Uterus (tissue), 4 donors: ENCODE data around the gene FRMD8. TPM values are rescaled to one million over a fixed set of nuclear protein-coding genes. Genes with fewer than 3 reads are reported as not detected.

Source experiments
- DNase-seq, 2 donors: peaks; one replicate each; pipeline ENCODE4 v3.0.0-alpha.2; 2019 to 2020
- H3K27ac ChIP-seq, 2 donors: fragments of 200-600 bp; sonication (generic); 1 replicate in 1 of 2; 2 replicates in 1 of 2; pipeline ENCODE4 v1.5.1; 2016 to 2018
- H3K27me3 ChIP-seq, 2 donors: fragments of 200-600 bp; sonication (generic); one replicate each; pipeline ENCODE4 v1.5.1; 2018 to 2019; ENCODE audit warnings: control low read depth in 1 of 2
- H3K36me3 ChIP-seq, 2 donors: fragments of 200-600 bp; sonication (generic); one replicate each; pipeline ENCODE4 v1.5.1; 2019; ENCODE audit warnings: control low read depth in 1 of 2
- H3K4me1 ChIP-seq, 2 donors: fragments of 200-600 bp; sonication (generic); one replicate each; pipeline ENCODE4 v1.5.1; 2018 to 2019; ENCODE audit warnings: control low read depth in 1 of 2
- H3K4me3 ChIP-seq, 2 donors: fragments of 200-600 bp; sonication (generic); 1 replicate in 1 of 2; 2 replicates in 1 of 2; pipeline ENCODE4 v1.5.1; 2018 to 2019; ENCODE audit warnings: mild to moderate bottlenecking in 1 of 2
- H3K9me3 ChIP-seq, 2 donors: fragments of 200-600 bp; sonication (generic); one replicate each; pipeline ENCODE4 v1.5.1; 2019; ENCODE audit warnings: control low read depth in 1 of 2
- POLR2A ChIP-seq, 2 donors: fragments of 450-650 bp; IDR thresholded peaks; one replicate each; pipeline ENCODE4 v1.6.1; 2016; ENCODE audit warnings: antibody characterized with exemption in 2 of 2, mild to moderate bottlenecking in 1 of 2, moderate library complexity in 1 of 2
- intact Hi-C: fragments of 100-400 bp; cut with DNase I; formaldehyde crosslinking; loops from one replicate; pipeline ENCODE4 v1.15.1; 2023; ENCODE audit warnings: low total_unique reads
- total RNA-seq, 4 donors: library from RNA; depleted of rRNA in 3 of 4; stranded (reverse); fragments of >200 nt in 3 of 4; gene quantifications; one replicate each; pipeline versions ENCODE4 v1.1.0 to v1.2.4, GENCODE V29; 2014 to 2023
- TF ChIP-seq, protein P1 (sequence below), 4 experiments: fragments of 200-600 bp in 2 of 4; fragments of 450-650 bp in 2 of 4; sonication (generic) in 2 of 4; IDR thresholded peaks; one replicate each; pipeline ENCODE4 v1.5.1; 2016 to 2019; ENCODE audit warnings: antibody characterized with exemption in 4 of 4, mild to moderate bottlenecking in 2 of 4, moderate library complexity in 1 of 4
- donor health status: DM: yes; HTN: yes; CAD: no.

FRMD8 gene
- total RNA-seq, 4 donors from 2014 or later, result 15.9 to 160 (median 41.5) TPM

DNA sequence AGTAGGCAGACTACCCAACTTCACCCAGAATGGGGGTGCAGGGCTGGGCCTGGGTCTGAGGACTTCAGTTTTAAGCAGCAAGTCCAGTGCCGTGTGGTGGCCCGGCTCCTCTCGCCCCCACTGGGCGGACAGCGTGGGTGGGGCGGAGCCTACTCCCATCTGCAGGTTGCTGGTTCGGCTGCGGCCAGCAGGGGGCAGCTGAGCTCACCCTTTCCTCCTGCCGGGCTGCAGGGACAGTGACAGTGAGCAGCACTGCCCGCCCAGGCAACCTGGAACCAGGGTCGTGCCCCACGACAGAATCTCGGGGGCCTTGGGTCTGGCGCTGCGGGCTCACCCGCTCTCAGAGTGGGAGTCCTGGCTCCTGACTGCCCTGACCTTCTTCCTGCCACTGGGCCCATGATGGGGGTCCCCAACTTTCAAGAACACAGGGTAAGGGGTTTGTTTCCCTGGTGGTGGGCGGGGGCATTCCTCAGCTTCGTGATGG, 29.9 kb downstream of the FRMD8 start:
- H3K27ac ChIP-seq, result peak overlapping the region; percentile 98 to 99
- H3K4me3 ChIP-seq, result peak overlapping the region; percentile 22 to 76
- no peaks in the 10 kb centered on the region for H3K27me3 ChIP-seq
- TF ChIP-seq, protein P1, sequence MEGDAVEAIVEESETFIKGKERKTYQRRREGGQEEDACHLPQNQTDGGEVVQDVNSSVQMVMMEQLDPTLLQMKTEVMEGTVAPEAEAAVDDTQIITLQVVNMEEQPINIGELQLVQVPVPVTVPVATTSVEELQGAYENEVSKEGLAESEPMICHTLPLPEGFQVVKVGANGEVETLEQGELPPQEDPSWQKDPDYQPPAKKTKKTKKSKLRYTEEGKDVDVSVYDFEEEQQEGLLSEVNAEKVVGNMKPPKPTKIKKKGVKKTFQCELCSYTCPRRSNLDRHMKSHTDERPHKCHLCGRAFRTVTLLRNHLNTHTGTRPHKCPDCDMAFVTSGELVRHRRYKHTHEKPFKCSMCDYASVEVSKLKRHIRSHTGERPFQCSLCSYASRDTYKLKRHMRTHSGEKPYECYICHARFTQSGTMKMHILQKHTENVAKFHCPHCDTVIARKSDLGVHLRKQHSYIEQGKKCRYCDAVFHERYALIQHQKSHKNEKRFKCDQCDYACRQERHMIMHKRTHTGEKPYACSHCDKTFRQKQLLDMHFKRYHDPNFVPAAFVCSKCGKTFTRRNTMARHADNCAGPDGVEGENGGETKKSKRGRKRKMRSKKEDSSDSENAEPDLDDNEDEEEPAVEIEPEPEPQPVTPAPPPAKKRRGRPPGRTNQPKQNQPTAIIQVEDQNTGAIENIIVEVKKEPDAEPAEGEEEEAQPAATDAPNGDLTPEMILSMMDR (IDR thresholded peaks at IDR 0.05), result peak; percentile 95 to 100 (median 100)
- peak; percentile 43 to 57 for TF ChIP-seq POLR2A (IDR thresholded peaks at IDR 0.05)
- H3K4me1 ChIP-seq, result peaks cover 0 to 7% of the 10 kb centered on the region in 2 donors
- no peaks in the 10 kb centered on the region for H3K36me3 ChIP-seq
- intact Hi-C loops, result loop anchor here (5.0 kb wide), 2 partner anchors 34 to 96 kb away; partner anchors contain the start of gene SLC25A45
- H3K9me3 ChIP-seq, result no peaks in the 10 kb centered on the region
- peak; percentile 93 for DNase-seq

DNA sequence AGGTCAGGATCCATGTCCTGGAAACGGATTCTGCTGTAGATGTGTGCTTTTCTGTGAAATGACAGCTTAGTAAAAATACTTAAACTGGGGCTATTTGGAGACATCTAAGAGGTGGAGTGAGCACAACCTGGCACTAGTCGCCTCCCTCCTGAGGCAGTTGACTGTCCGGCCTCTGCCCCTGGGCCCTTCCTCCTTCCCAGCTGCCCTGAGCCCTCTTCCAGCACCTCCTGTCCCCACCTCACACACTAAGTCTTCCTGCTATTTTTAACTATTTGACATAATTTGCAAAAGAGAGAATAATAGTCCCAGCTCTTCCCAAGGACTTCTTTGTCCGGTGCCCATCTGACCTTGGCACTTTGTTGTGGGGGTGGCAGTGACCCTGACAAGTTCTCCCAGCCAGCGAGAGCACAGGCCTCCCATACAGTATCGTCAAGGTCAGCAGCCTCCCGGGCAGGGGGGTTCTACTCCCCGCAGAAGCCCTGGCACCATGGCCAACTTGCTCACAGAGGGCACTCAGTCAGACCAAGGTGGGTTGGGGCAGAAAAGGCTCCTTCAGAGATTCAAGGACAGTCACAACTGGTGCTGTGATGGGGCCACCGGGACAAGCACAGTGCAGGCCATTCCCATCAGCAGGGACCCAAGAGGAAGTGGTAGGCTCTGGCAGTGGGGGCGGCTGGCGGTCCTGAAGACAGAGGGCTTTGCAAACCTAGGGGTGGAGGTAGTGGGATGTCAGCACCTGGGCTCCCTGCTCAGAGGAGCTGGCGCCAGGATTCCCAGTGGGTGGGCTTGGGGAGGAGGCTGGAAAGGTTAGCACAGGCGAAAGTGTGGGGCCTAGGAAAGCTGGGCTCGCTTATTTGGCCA, 30.6 kb downstream of the FRMD8 start:
- Histone ChIP-seq H3K36me3 (no peaks in the 10 kb centered on the region), H3K27ac (peak overlapping the region; percentile 98 to 99), H3K9me3 (no peaks in the 10 kb centered on the region), H3K4me3 (peak overlapping the region; percentile 22 to 76), H3K4me1 (peaks cover 0 to 7% of the 10 kb centered on the region in 2 donors), H3K27me3 (no peaks in the 10 kb centered on the region)
- peak; percentile 45 to 61 for DNase-seq
- no peak for TF ChIP-seq POLR2A (IDR thresholded peaks at IDR 0.05)
- TF ChIP-seq, protein P1 (IDR thresholded peaks at IDR 0.05), result no peak
- intact Hi-C loops, result loop anchor here (5.0 kb wide), 2 partner anchors 35 to 95 kb away; partner anchors contain the start of gene SLC25A45

DNA sequence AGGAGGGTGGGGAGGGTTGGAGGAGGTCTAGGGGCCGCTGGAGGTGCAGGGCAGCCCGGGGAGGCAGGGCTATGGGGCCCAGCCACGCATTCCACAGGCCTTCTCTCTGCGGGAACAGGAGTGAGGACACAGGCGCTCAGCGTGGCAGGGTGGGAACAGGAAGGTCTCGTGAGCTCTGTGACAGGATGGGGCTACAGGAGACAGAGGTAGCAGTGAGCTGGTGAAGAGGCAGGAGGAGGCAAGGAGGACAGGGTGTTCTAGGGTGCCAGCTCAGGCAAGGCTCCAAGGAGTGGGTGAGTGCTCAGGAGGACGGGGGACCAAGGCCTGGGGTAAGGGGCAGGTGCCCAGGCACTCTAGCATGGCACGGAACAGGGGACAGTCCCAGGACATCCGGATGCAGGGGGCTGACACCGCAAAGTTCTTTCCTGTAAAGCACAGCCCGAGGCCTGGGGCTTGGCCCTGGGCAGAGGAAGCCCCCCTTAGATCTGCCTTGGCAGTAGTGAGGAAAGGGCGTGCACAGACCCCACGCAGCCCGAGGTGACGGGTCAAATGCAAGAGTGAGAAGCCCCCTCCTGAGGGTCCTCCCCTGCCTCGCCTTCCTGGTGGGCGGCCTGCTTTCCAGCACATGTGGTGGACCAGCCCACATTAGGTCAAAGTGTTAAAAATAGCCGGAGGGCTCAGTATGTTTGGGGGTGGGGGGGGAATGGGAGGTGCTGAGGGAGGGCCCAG, 31.4 kb downstream of the FRMD8 start:
- no peaks in the 10 kb centered on the region for H3K36me3 ChIP-seq
- DNase-seq, result peak; percentile 71 to 81
- no peaks in the 10 kb centered on the region for H3K27me3 ChIP-seq
- peaks cover 0 to 7% of the 10 kb centered on the region in 2 donors for H3K4me1 ChIP-seq
- intact Hi-C loops, result loop anchor here (5.0 kb wide), 2 partner anchors 36 to 94 kb away; partner anchors contain the start of gene SLC25A45
- H3K27ac ChIP-seq, result peak overlapping the region; percentile 98 to 99
- no peaks in the 10 kb centered on the region for H3K9me3 ChIP-seq
- H3K4me3 ChIP-seq, result peak overlapping the region; percentile 1 to 76
- TF ChIP-seq, protein P1 (IDR thresholded peaks at IDR 0.05), result no peak
- TF ChIP-seq POLR2A (IDR thresholded peaks at IDR 0.05), result peak in 1 of 2 donors; percentile 8

DNA sequence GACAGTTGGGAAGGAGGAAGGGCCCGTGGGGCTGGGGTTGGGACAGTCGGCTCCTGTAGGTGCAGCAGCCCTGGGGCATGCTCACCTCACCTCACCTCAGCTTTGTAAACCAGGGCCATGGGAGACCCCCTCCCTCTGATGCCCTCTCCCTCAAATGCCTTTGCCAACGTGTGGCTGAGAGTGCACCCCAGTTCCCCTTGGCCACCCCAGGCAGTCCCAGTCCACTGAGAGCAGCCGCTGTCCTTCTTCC, 31.9 kb downstream of the FRMD8 start:
- Histone ChIP-seq H3K4me1 (peaks cover 0 to 7% of the 10 kb centered on the region in 2 donors), H3K9me3 (no peaks in the 10 kb centered on the region), H3K4me3 (peak overlapping the region; percentile 21 to 76), H3K27ac (peak overlapping the region; percentile 98 to 99), H3K36me3 (no peaks in the 10 kb centered on the region), H3K27me3 (no peaks in the 10 kb centered on the region)
- intact Hi-C loops, result loop anchor here (5.0 kb wide), 2 partner anchors 36 to 94 kb away; partner anchors contain the start of gene SLC25A45
- TF ChIP-seq POLR2A (IDR thresholded peaks at IDR 0.05), result peak in 1 of 2 donors; percentile 43
- TF ChIP-seq, protein P1 (IDR thresholded peaks at IDR 0.05), result no peak
- DNase-seq, result no peak
